Suprapubic skin (tissue), 4 donors: ENCODE results near the gene STING1. TPM values are rescaled to one million over a fixed set of nuclear protein-coding genes. Genes with fewer than 3 reads are reported as not detected.

Source experiments
- DNase-seq, 2 donors: peaks; one replicate each; pipeline ENCODE4 v3.0.0-alpha.2; 2019; ENCODE audit warnings: low spot score in 2 of 2
- H3K27ac ChIP-seq: fragments of 200-600 bp; sonication (generic); one replicate; pipeline ENCODE4 v1.5.1; 2019
- H3K27me3 ChIP-seq: fragments of 200-600 bp; sonication (generic); one replicate; pipeline ENCODE4 v1.5.1; 2019
- H3K36me3 ChIP-seq: fragments of 200-600 bp; sonication (generic); one replicate; pipeline ENCODE4 v1.5.1; 2019
- H3K4me1 ChIP-seq: fragments of 200-600 bp; sonication (generic); one replicate; pipeline ENCODE4 v1.5.1; 2019
- H3K4me3 ChIP-seq: fragments of 200-600 bp; sonication (generic); one replicate; pipeline ENCODE4 v1.5.1; 2019; ENCODE audit warnings: mild to moderate bottlenecking
- H3K9me3 ChIP-seq: fragments of 200-600 bp; sonication (generic); one replicate; pipeline ENCODE4 v1.5.1; 2019
- EP300 ChIP-seq: sonication (generic); formaldehyde crosslinking; IDR thresholded peaks from one replicate; pipeline ENCODE4 v1.6.1; 2017; ENCODE audit warnings: antibody characterized with exemption
- POLR2A ChIP-seq, 2 donors: fragments of 450-650 bp; IDR thresholded peaks; one replicate each; pipeline ENCODE4 v1.6.1; 2017; ENCODE audit warnings: antibody characterized with exemption in 2 of 2, mild to moderate bottlenecking in 2 of 2, moderate library complexity in 2 of 2
- POLR2AphosphoS5 ChIP-seq, 3 donors: sonication (generic); formaldehyde crosslinking; IDR thresholded peaks; one replicate each; pipeline ENCODE4 v1.6.1; 2017; ENCODE audit warnings: antibody characterized with exemption in 3 of 3
- WGBS: methylation state at CpG from one replicate; pipeline ENCODE4 v1.1.5; 2018; 5-methylcytosine and 5-hydroxymethylcytosine counted together
- total RNA-seq, 4 donors: library from RNA; depleted of rRNA; stranded (reverse); fragments of >200 nt; gene quantifications; one replicate each; pipeline ENCODE4 v1.1.0, GENCODE V29; 2016
- TF ChIP-seq, protein P1 (sequence below), 2 donors: fragments of 200-600 bp in 1 of 2; fragments of 450-650 bp in 1 of 2; sonication (generic) in 1 of 2; IDR thresholded peaks; one replicate each; pipeline ENCODE4 v1.5.1; 2016 to 2019; ENCODE audit warnings: antibody characterized with exemption in 2 of 2, mild to moderate bottlenecking in 1 of 2, moderate library complexity in 1 of 2

STING1 gene
- total RNA-seq, 4 donors from 2014 or later: 11.3 to 20.3 (median 14.8) TPM

DNA sequence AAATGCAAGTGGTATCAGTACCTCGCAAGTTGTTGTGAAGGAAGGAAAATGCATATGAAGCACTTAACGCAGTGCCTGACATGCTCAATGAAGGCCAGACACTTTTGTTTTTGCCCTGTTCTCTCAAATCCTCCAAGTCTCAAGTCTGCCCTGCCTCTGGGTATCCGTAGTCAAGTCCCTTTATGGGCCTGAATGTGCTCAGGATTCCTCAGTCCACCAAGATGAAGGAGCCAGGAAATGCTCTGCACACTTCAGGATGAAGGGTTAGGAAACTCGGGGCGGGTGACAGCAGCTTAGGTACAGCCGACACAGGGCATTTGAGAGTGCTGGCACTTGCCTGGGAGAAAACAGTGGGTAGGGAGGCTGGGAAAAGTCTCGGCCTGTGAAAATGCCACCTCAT, 21.4 kb downstream of the STING1 start:
- 76% methylated on average over 7 of the region's 7 CpGs for WGBS
- TF ChIP-seq EP300 (no peak), POLR2AphosphoS5 (IDR thresholded peaks at IDR 0.05) (no peak), POLR2A (IDR thresholded peaks at IDR 0.05) (no peak)
- TF ChIP-seq, protein P1, sequence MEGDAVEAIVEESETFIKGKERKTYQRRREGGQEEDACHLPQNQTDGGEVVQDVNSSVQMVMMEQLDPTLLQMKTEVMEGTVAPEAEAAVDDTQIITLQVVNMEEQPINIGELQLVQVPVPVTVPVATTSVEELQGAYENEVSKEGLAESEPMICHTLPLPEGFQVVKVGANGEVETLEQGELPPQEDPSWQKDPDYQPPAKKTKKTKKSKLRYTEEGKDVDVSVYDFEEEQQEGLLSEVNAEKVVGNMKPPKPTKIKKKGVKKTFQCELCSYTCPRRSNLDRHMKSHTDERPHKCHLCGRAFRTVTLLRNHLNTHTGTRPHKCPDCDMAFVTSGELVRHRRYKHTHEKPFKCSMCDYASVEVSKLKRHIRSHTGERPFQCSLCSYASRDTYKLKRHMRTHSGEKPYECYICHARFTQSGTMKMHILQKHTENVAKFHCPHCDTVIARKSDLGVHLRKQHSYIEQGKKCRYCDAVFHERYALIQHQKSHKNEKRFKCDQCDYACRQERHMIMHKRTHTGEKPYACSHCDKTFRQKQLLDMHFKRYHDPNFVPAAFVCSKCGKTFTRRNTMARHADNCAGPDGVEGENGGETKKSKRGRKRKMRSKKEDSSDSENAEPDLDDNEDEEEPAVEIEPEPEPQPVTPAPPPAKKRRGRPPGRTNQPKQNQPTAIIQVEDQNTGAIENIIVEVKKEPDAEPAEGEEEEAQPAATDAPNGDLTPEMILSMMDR (IDR thresholded peaks at IDR 0.05): no peak
- Histone ChIP-seq H3K27me3 (no peaks in the 10 kb centered on the region), H3K27ac (peak overlapping the region; percentile 41), H3K9me3 (no peaks in the 10 kb centered on the region), H3K4me1 (peaks cover 12% of the 10 kb centered on the region), H3K36me3 (no peaks in the 10 kb centered on the region), H3K4me3 (peak overlapping the region; percentile 17)
- no peak for DNase-seq

- Histone ChIP-seq H3K36me3 (no peaks in the 10 kb centered on the region), H3K27ac (no peak overlapping the region), H3K4me1 (peaks cover 12% of the 10 kb centered on the region), H3K27me3 (no peaks in the 10 kb centered on the region), H3K9me3 (no peaks in the 10 kb centered on the region), H3K4me3 (peak overlapping the region; percentile 17)
- WGBS: 88% methylated on average over 1 of the region's 1 CpG
- TF ChIP-seq EP300: no peak
- TF ChIP-seq POLR2AphosphoS5 (IDR thresholded peaks at IDR 0.05): no peak
- no peak for TF ChIP-seq POLR2A (IDR thresholded peaks at IDR 0.05)
- TF ChIP-seq, protein P1 (IDR thresholded peaks at IDR 0.05): no peak
- DNase-seq: no peak
These were observed 22.1 kb downstream of the STING1 start for GRCh38 chr5:139460455-139460854.

DNA sequence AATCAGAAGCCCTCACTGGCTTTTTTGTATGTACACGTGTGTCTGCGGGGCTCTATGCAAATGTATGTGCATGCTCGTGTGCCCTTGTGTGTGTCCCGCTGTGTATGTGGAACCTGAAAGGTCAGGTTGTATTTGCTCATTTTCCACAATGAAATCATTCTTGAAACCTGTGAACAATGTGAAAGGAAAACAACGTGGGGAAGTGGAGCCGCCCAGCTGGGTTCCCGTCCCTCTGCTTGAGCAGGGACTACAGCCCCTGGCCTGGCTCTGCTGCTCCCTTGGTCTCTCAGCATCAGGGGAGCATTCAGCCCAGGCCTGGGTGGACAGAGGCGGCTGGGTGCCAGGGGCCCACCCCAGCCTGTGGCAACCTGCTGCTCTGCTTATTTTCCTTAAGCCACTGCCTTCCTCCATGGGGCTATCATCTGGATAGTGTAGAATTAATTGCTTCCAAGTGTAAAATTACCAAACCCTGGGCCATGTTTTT, 23.1 kb downstream of the STING1 start:
- 75% methylated on average over 8 of the region's 8 CpGs for WGBS
- H3K27ac ChIP-seq: peak overlapping the region; percentile 74
- H3K27me3 ChIP-seq: no peaks in the 10 kb centered on the region

GRCh38 chr5:139458580-139459407, 23.8 kb downstream of the STING1 start:
- Histone ChIP-seq H3K27ac (peak overlapping the region; percentile 74), H3K27me3 (no peaks in the 10 kb centered on the region), H3K9me3 (no peaks in the 10 kb centered on the region), H3K4me3 (no peak overlapping the region), H3K36me3 (no peaks in the 10 kb centered on the region), H3K4me1 (peaks cover 12% of the 10 kb centered on the region)
- 56% methylated on average over 8 of the region's 8 CpGs for WGBS
- TF ChIP-seq EP300: no peak
- TF ChIP-seq, protein P1 (IDR thresholded peaks at IDR 0.05): no peak
- DNase-seq: no peak

More for the DNA sequence above, 23.1 kb downstream of the STING1 start:
- no peaks in the 10 kb centered on the region for H3K9me3 ChIP-seq
- TF ChIP-seq EP300 (no peak), POLR2AphosphoS5 (IDR thresholded peaks at IDR 0.05) (no peak), POLR2A (IDR thresholded peaks at IDR 0.05) (no peak)
- TF ChIP-seq, protein P1 (IDR thresholded peaks at IDR 0.05): no peak
- peaks cover 12% of the 10 kb centered on the region for H3K4me1 ChIP-seq
- no peak for DNase-seq
- H3K36me3 ChIP-seq: no peaks in the 10 kb centered on the region
- H3K4me3 ChIP-seq: no peak overlapping the region

- H3K27me3 ChIP-seq: no peaks in the 10 kb centered on the region
- peaks cover 12% of the 10 kb centered on the region for H3K4me1 ChIP-seq
- H3K4me3 ChIP-seq: no peak overlapping the region
- no peaks in the 10 kb centered on the region for H3K9me3 ChIP-seq
- no peak for DNase-seq
- TF ChIP-seq POLR2A (IDR thresholded peaks at IDR 0.05) (no peak), EP300 (no peak)
- TF ChIP-seq, protein P1 (IDR thresholded peaks at IDR 0.05): no peak
- no peak overlapping the region for H3K27ac ChIP-seq
- WGBS: 92% methylated on average over 5 of the region's 5 CpGs
- H3K36me3 ChIP-seq: no peaks in the 10 kb centered on the region
These were observed 24.8 kb downstream of the STING1 start for GRCh38 chr5:139457653-139458306.
